HG03558 (cell line): ENCODE data around the gene DAGLA.
"Not testable (repeated sequence)": the region's sequence is repeated elsewhere in the genome, so short reads cannot be mapped to it uniquely, and the experiment has no call there.

Experiments used
- ATAC-seq: cut with Tn5 transposase; IDR thresholded peaks from one replicate; pipeline ENCODE4 v1.9.1; 2021; ENCODE audit warnings: moderate number of reproducible peaks; ENCODE audit not compliant: unreplicated experiment; ENCODE audit errors: extremely low read depth

DAGLA gene, protein sequence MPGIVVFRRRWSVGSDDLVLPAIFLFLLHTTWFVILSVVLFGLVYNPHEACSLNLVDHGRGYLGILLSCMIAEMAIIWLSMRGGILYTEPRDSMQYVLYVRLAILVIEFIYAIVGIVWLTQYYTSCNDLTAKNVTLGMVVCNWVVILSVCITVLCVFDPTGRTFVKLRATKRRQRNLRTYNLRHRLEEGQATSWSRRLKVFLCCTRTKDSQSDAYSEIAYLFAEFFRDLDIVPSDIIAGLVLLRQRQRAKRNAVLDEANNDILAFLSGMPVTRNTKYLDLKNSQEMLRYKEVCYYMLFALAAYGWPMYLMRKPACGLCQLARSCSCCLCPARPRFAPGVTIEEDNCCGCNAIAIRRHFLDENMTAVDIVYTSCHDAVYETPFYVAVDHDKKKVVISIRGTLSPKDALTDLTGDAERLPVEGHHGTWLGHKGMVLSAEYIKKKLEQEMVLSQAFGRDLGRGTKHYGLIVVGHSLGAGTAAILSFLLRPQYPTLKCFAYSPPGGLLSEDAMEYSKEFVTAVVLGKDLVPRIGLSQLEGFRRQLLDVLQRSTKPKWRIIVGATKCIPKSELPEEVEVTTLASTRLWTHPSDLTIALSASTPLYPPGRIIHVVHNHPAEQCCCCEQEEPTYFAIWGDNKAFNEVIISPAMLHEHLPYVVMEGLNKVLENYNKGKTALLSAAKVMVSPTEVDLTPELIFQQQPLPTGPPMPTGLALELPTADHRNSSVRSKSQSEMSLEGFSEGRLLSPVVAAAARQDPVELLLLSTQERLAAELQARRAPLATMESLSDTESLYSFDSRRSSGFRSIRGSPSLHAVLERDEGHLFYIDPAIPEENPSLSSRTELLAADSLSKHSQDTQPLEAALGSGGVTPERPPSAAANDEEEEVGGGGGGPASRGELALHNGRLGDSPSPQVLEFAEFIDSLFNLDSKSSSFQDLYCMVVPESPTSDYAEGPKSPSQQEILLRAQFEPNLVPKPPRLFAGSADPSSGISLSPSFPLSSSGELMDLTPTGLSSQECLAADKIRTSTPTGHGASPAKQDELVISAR

DNA sequence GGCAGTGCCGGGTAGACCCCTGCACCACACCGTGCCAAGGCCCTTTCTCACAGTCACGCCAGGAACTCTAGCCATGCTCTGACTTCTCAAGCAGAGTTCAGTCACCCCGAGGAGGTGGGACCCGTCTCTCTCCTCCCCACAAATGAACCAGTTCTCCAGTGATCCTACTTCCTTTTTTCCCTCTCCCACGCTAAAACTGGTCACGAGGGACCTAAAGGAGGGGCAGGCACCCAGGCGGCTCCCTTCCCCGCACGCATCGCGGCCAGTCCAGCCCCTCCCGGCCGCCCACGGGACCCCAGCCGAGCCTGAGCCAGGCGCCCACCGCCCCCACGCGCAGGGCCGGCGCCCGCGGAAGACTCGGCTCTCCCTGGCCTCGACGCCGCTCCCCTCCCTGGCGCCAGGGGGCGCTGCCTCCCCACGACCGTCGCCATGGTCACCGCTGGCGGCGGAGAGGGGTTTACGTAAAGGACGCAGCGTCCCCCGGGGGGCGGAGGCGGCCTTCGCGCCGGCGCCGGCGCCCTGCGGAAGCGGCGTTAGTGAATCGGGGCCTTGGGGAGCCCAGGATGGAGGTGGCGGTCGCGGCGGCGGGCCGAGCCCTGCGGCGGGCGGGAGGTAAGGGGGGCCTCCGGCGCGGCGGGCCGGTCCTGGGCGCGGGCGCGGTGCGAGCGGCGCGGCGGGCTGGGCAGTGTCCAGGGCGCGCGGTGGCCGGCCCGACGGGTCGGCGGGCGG, at the start of gene DAGLA:
Gene DAGLA, plus strand, starts transcription at position 499 of the 729 bp plus-strand sequence. CDS start 39,765 bp downstream, outside the sequence.
- ATAC-seq = no peak

DNA sequence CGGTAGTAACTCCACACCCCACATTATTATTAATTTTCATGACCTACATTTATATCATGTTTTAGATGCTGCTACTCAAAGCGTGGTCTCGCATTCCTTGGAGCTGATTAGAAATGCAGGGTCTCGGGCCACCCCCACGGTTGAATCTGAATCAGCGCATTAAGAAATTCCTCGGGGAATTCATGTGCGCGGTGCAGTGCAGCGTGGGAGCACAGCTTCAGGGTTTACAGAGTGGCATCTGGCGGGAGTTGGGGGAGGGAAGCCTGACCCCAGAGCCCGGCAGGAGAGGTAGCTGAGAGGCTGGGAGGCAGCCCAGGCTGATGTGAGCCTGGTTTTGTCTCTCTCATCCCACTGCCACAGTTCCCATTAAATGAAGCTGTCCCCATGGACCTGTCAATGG, 48.1 kb upstream of the DAGLA start:
- ATAC-seq = no peak

DNA sequence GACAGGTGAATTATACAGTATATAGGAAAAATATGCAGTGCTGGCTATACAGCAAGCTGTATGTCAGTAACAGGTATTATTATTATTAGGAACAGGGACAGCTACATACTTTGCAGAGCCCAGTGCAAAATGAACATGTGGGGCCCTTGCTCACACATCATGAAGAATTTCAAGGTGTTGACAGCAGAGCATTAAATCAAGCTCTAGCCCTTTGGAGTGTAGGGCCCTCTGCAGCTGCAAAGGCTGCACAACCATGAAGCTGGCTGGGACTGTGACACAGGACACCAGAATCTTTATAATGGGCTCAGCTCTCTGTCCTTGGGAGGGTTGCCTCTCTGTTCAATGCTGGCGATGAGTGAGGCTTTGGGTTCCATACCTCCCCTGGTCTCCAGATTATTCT, 44.9 kb upstream of the DAGLA start:
- ATAC-seq = no peak

DNA sequence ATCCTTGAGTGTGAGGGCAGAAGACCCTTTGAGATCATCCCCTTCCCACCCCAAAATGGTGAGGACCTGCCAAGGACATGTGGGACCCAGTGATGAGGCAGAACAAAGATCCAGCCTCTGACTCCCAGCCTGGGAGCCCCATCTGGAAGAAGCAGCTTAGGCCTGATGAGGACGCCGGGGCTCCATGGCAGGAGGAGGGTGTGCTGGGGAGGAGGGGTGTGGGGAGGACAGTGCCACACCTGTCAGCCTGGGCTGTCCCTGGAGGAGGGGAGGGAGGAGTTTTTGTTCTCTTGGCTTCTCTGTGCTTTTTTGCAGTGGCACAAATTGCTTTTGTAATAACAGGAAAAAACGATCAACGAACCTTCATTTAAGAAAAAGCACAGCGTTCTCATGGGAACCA, 44.4 kb upstream of the DAGLA start:
- ATAC-seq = no peak

DNA sequence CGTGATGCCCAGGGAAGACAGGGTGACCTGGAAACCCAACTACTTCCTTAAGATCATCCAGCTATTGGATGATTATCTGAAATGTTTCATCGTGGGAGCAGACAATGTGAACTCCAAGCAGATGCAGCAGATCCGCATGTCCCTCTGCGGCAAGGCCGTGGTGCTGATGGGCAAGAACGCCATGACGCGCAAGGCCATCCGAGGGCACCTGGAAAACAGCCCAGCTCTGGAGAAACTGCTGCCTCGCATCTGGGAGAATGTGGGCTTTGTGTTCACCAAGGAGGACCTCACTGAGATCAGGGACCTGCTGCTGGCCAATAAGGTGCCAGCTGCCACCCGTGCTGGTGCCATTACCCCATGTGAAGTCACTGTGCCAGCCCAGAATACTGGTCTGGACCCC, 43.5 kb upstream of the DAGLA start:
- no peak for ATAC-seq

DNA sequence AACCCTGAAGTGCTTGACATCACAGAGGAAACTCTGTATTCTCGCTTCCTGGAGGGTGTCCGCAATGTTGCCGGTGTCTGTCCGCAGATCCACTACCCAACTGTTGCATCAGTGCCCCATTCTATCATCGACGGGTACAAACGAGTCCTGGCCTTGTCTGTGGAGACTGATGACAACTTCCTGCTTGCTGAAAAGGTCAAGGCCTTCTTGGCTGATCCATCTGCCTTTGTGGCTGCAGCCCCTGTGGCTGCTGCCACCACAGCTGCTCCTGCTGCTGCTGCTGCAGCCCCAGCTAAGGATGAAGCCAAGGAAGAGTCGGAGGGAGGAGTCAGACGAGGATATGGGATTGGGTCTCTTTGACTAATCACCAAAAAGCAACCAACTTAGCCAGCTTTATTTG, 42.9 kb upstream of the DAGLA start:
- ATAC-seq = no peak

DNA sequence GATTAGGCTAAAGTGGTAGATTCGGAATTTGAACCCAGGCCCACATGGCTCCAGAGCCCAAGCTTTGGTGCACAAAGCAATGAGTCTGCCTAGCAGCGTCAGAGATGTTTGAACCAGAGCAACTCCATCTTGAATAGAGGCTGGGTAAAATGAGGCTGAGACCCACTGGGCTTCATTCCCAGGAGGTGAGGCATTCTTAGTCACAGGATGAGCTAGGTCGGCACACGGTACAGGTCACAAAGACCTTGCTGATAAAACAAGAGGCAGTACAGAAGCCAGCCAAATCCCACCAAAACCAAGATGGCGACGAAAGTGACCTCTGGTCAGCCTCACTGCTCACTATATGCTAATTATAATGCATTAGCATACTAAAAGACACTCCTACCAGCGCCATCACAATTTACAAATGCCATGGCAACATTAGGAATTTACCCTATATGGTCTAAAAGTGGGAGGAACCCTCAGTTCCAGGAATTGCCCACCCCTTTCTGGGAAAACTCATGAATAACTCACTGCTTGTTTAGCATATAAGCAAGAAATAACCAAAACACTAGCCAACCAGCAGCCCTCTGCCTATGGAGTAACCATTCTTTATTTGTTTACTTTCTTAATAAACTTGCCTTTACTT, 40.3 kb upstream of the DAGLA start:
- no peak for ATAC-seq

DNA sequence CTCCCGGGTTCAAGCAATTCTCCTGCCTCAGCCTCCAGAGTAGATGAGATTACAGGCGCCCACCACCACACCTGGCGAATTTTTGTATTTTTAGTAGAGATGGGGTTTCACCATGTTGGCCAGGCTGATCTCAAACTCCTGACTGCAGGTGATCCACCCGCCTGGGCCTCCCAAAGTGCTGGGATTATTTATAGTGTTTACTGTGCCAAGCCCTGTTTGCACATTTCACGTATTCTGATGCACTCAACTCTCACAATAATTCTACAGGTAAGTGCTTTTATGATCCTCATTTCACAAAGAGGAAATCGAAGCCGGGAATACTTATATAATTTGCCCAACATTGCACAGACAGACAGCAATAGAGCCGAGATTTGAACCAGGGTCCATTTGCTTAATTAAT, 38.0 kb upstream of the DAGLA start:
- ATAC-seq = no peak

DNA sequence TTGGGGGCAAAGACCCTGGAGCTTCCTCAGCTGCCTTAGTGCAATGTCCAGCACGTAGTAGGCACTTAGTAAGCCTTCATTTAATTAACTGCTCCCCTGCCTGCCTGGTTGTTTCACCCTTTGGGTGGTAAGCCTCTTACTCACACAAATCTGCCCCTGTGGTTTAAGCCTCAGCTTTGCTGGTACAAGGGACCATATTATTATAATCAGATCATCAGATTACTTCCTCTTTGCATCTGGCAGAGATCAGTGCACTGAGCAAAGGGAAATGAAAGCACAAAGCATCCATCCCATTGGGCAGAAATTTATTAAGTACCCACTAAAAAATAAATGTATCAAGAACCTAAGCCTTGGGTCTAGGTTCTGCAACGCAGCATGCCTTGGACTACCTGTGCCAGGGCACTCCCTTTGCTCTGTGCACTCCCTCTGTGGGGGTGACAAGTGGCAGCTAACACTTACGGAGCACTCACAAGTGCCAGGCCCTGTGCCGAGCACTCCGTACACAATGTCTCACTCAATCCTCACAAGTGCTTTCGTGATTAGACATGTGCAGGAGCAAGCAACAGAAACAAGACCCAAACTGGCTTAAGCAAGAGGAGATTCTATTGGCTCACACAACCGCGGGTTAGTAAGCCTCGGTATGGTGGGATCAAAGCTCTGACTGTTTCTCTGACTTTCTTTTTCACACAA, 34.9 kb upstream of the DAGLA start:
- no peak for ATAC-seq

DNA sequence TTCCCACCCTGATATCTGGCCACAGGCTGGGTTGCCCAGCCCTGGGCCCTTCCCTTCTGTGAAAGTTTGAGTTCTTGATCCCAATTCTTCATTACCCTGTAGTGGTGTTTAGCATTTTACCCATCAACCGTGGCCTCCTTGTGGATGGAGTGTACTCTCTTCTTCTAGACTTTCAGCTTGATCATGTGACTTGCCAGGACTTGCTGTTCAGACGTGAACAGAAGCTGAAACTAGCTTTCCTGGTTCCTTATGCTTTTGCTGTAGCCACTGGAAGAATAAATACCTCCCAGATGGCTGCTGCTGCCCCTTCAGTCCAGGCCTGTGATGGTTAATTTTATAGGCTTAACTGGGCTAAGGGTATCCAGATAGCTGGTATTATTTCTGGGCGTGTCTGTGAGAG, 32.7 kb upstream of the DAGLA start:
- no peak for ATAC-seq

DNA sequence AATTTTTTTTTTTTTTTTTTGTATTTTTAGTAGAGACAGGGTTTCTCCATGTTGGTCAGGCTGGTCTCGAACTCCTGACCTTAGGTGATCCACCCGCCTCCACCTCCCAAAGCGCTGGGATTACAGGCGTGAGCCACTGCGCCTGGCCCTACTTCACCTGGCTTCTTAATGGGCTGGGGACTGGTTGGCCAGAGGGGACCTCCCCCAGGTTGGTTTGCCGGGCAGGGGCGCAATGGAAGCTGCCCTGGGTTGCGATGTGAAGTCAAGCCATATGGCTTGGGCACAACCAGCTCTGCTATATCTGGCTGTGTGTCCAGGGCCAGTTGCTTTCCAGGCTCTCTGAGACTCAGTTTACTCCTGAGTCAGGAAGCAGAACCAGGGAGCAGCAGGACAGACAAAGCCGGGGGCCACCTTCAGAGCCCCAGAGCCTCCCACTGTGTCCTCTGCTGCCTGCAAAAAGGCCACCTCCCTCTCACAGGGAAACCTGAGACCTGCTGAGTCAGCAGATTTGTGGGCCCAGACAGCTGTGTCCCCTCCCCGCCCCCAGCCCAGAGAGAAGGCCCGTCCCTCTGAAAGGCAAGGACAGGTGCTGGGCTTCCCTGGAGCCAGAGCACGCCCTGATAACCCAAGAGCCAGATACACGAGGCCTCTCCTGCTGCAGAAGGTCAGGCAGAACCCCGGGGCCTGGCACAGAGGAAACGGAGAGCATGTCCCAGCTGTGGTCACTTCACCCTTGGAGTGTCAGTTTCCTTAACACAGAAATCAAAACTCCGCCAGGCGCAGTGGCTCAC, 29.2 kb upstream of the DAGLA start:
- ATAC-seq = no peak

DNA sequence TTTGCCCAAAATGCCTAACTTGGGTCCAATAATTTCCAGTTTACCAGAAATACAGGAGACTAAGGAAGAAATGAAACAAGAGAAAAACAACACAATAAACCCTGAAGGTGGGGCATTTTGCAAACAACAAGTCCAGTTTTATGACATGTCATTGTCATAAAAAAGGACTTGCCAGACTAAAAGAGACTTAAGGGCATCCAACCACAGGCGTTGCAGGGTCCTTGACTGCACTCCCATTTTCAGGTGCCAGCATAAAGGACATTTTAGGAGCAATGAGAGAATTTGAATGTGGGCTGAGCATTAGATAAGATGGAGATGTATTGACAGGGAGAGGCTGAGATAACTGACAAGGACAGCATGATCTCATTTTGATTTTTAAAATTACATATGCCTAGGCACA, 28.1 kb upstream of the DAGLA start:
- no peak for ATAC-seq

DNA sequence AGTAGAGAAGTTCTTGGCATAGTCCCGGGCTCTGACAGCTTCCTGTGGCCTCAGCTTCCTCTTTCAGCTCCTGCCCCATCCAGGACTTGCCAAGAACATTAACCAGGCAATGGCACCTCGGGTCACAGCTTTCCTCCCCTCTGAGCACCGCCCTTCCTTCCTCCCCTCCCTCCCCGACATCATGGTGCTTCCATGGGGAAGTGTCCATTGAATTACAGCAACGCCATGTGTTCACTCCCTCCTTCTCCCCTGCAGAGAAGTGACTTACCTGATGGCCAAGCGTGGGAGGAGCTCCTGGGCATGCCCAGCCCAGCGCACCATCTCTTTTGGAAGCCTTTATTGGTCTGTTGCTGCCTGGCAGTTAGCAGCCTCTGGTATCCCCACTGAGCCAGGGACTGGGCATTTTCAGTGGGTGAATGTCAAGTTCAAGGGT, 25.8 kb upstream of the DAGLA start:
- no peak for ATAC-seq

DNA sequence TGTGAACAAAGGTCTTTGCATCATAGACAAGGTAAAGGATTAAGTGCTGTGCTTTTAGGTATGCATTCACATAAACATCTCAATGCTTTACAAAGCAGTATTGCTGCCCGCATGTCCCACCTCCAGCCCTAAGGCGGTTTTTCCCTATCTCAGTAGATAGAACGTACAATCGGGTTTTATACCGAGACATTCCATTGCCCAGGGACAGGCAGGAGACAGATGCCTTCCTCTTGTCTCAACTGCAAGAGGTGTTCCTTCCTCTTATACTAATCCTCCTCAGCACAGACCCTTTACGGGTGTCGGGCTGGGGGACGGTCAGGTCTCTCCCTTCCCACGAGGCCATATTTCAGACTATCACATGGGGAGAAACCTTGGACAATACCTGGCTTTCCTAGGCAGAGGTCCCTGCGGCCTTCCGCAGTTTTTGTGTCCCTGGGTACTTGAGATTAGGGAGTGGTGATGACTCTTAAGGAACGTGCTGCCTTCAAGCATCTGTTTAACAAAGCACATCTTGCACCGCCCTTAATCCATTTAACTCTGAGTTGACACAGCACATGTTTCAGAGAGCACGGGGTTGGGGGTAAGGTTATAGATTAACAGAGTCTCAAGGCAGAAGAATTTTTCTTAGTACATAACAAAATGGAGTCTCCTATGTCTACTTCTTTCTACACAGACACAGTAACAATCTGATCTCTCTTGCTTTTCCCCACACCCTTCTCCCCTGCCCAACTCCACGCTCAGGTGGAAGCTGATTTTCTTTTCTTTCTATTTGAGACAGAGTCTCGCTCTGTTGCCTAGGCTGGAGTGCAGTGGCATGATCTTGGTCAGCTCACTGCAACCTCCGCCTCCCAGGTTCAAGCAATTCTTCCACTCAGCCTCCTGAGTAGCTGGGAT, 24.7 kb upstream of the DAGLA start:
- not testable (repeated sequence) for ATAC-seq

DNA sequence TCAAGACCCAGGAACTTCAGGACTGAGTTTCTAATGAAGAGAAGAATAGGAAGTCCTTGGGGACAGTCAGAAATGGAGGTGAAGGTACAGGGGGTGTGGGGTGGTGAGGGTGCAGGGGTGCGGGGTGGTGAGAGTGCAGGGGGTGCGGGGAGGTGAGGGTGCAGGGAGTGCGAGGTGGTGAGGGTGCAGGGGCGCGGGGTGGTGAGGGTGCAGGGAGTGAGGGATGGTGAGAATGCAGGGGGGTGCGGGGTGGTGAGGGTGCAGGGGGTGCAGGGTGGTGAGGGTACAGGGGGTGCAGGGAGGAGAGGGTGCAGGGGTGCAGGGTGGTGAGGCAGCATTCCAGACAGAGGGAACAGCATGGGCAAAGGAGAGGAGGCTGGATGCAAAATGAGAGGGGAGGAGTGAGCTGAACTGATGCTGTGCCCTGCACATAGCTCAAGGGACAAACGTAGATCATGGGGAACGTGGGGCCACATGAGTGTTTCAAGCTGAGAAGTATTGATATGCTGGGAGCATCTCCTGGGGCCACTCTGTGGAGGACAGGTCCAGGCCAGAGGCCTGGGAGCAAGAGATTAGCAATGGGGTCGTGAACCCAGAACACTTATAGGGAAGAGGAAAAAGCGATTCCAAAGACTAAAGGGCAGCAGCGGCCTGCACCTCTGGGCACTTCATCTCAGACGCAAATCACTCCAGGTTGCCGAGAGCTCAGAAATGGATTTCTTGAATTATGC, 23.7 kb upstream of the DAGLA start:
- ATAC-seq = no peak

DNA sequence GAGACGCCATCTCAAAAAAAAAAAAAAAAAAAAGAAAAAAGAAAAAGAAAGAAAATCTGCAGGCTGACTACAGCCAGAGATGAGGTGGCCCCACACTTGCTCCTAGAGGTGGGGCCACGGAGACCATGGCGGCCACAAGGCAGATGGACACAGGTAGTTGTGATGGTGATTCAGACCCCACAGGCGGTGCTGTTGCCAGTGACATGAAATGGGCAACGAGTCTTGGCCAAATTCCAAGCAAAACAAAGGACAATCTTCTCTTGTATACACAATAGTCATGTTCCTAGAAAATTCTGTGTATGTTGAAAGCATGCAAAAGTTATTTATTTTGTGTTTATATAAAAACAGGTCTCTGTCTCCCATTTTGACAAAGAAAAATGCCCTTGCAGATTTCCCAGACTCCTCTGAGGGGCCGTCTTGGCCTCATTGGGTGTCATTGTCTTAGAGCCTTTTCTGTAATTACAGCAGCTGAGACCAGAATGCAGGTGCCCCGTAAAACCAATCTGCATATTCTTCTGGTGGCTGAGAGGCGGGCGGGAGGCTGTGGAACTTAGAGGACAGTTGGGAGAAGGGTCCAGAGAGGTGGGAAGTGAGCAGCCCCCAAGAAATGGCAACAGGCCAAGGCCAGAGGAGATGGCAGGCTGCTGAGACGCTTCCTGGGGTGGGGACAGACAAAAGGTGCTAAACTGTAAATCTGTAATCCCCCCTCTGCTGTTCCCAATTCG, 22.5 kb upstream of the DAGLA start:
- no peak for ATAC-seq
